Stimulated activated CD4-positive, alpha-beta T cell treated with anti-CD3 and anti-CD28 coated beads, TNF-alpha, amount 100 ng/mL, for 1 hour (primary cell): Measurements from ENCODE around the gene GYG1.
"Not testable (repeated sequence)": the region's sequence is repeated elsewhere in the genome, so short reads cannot be mapped to it uniquely, and the experiment has no call there.

Experiments used
- DNase-seq, 3 donors: peaks; one replicate each; pipeline ENCODE4 v3.0.0-alpha.2; 2020; ENCODE audit warnings: low read depth in 3 of 3, low spot score in 1 of 3

Gene GYG1

DNA sequence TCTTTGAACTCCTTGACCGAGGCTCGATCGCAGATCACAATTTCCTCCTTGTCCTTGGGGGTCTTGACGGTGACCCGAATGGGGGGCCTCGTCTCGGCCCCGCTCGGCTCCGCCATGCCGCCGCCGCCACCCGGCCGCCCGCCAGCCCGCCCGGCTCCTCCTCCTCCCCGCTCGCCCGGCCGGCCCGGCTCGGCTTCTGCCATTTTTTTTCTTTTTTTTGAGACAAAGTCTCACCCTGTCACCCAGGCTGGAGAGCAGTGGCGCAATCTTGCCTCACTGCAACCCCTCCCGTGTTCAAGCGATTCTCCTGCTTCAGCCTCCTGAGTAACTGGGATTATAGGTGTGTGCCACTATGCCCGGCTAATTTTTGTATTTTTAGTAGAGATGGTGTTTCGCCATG lies 3.8 kb upstream of the GYG1 start:
- DNase-seq = not testable (repeated sequence)

DNA sequence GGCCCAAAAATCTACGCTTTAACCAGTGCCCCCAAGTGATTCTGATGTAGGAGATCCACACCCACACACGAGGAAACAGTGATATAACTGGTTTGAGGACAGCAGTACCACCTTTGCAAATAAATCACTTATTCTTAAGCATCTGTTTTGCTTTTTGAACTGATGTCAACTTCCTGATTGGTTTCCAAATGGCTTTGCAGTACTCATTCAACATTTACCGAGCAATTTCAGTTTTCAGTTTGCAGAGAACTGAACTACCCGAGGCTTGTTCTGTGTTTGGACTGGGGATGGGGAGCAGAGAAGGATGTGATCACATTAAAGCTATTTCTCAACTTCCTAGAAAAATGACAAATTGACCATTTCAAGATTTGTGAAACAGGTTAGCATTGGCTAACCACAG lies 1.1 kb upstream of the GYG1 start:
- no peak for DNase-seq

DNA sequence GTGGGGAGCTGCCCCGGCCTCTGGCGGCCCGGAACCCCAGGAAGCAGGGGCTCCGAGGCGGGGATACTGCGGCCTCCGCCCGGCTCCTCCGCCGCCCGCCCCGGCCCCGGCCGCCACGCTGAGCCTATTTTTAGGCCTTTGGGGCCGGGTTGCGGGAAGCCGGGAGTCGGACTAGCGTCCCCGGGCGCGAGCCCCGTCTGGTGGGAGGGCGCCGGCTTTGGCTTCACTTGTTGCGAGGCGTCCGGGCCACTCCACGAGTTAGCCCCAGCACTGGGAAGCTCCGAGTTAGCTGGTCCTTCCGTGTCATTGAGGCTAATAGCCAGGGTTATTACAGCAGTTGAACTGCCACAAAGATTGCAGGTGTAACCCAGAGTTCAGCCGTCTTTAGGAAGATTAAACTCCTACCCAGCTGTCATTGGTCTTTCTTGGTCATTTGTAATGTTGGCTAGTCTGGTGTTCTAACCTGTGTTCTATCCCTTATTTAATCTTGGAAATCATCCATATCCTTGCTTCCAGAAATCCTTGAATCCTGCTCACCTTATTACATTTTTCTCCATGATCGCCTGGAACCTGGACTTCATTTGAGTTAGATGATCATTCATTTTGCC lies 791 bp downstream of the GYG1 start:
- DNase-seq = peak in 1 of 3 donors; percentile 28

DNA sequence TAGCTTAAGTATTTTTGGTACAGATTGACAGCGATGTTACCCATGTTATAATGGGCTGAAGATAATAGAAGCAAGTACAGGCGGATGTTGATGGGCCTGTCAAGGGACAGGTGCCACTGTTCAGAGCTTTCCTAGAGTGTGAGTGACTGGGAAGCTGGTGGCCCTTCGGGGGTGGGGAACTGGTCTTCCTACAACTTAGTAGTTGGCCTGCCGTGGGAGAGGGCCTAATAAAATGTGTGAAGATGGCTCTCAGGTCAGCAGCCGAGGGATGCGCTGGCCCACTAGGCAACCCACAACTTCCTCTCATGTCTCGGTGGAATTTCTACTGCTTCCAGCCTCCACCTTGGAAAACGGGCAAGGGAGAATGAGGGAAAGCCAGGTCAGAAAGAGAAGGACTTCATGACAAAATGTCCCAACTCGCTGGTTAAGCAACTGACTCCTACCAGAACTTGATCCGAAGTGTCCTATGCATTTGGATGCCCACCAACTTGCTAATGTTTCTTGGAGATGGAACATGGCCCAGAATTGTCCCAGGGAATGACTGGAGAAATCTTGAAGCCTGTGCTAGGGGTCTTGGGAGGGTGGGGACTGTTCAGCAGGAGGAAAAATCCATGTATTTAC lies 1.4 kb downstream of the GYG1 start:
- DNase-seq = no peak

DNA sequence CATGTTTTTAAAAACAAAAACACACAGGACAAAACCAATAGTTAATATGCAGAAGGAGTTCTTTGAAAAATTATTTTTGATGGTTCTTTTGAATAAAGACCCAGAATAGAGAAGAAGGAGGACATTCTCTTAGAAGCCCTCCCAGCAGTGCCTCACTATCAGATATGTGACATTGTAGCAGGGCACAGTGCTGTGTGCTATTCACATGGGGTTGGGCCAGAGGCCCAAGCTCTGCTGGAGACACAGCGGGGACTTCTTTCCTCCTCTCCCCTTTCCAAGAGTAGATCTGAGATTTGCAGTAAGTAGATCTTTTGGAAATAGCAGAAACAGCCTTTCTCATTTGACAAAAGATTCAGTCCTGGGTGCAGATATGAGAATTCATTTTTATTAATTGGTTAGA lies 6.3 kb downstream of the GYG1 start:
- DNase-seq = no peak

DNA sequence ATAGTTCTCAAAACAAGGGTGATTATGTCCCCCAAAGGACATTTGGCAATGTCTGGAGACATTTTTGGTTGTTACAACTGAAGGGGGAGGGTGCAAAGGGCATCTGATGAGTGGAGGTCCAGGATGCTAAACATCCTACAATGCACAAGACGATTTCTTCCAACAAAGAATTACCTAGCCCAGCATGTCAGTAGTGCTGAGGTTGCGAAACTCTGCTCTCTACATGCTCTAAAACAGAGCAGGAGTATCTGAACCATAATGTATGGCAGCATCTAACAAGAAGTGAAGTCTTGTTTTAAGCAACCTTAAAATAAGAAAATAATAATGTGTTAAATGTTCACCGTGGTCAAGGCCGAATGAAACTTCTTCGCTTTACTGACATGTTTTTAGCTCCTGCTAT lies 7.0 kb downstream of the GYG1 start:
- no peak for DNase-seq

DNA sequence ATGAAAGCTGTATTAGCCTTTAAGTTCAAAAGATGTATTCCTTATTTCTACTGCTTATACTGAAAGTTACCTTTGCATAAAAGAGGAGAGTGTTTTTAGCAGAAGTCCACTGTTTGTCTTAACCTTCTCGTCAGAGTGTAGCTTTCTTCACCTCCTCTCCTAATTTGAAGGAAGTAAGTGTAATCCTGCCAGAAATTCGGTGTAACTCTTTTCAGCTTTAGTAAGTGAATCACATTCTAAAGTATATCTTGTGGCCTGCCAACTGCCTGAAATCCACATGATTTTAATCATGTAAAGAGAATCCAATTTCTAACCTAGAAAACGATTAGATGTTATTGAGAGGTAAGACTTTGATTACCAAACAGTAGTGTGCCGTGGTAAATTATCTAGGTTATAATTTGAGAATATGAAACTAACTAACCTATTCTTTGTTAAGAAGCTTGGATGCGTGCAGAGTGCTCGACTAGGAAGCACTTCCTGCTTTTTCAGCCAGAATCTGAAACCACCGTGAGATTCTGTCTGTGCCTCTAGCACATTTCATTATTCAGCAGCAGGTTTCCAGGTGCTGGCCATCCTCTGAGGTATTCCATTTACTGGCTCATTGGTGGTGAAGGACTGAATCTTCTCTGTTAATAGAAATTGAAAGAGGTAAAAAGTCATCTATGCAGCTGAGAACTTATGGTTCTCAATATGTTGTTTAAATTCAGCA lies 7.5 kb downstream of the GYG1 start:
- DNase-seq = no peak

DNA sequence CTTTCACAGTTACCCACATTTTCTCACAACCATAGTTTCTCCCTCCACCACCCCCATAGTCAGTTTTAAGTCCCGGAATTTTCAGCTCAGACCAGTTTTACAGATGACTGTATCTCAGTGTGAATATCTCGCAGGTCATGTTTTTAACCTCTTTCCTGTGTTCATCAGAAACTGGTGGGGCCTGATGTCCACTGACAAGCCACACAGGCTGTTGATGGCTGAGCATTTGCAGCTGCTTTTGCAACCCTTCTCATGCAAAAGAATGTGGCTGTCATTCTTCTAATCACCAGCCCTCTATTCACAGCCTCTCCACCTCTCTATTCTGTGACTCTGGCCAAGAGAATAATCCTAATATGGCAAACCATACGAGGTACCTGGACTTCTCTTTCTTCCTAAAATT lies 8.5 kb downstream of the GYG1 start:
- no peak for DNase-seq

DNA sequence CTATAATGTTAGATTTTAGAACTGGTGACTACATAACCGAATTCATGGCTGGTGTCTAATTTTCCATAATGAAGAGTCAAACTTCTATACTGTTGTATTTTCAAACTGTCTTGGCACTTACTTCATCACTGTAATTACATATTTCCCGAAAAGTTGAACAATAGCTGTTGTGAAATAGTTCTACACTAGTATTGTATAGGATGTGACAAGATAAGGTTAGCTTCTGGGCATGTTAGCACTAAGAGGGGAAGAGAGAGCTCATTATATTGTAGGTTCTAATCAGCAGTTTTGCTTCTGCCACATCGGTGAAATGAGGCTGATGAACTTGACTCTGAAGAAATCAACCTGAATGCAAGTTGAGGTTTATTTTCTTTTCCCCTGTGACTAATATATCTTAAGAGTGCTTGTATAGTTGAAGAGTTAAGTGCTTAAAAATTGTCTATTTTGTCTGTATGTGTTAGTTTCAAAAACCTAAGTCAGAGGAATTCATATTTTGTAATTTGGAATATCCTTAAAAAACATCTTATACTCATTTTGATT lies 8.9 kb downstream of the GYG1 start:
- DNase-seq = no peak

DNA sequence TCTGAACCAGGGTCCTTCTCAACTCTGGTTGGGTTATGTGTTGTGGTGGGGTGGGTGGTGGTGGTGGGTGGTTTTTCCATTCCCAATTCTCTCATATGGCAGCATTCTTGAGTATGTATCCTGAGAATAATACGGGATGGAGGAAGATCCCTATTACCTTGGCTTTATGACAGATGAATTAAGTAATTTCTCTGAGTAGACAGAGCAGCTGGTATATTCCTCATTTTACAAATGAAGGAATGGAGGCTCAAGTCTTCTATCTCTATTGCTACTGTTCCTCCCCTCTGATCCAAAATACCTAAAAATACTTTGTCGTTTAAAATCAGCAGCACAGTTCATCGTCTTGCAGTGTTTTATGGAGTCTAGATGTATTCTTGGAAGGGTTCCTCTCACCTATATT lies 10.4 kb downstream of the GYG1 start:
- DNase-seq = no peak

DNA sequence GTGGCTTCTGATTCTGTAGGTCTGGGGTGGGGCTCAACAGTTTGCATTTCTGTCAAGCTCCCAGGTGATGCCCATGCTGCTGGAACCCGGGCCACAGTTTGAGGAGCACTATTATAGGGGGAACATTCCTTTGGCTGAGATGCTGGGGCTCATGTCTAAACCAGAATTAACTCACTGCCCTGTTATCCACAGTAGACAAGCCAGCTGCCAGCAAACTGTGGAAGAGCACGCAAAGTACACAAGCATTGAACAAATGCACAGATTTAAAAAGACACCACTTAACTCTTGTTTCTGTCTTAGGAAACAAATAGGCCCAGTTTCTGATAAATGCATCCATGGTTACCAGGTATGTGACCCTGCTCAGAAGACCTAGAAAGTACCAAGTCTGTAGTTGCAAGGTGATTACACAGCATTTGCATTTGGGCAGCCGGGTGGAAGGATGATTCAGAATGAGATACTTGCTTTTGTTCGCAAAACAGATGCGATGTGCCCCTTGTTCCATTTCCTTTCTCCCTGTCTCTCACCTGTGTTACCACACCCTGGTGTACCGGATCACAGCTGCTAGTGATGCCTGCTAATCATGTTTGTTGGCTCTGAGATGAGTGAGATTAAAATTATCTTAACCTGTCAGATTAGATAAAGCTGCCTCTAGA lies 12.4 kb downstream of the GYG1 start:
- DNase-seq = no peak

DNA sequence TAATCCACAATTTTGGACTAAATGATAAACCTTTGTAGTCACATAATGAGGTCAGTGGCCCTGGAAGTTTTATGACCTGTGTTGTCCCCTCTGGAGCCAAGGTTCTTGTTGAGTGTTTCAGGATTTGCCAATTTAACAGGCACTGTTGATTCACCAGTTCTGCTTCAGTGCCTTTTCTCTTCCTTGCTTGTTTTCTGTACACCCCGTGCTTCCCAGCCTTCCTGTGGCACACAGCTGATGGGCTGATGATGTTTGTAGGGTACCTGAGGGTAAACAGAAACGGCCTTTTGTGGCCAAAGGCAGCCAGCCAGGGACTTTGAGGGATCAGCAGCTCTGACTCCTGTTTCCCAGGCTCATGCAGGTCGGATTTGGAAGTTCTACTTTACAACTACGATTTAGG lies 13.3 kb downstream of the GYG1 start:
- no peak for DNase-seq

DNA sequence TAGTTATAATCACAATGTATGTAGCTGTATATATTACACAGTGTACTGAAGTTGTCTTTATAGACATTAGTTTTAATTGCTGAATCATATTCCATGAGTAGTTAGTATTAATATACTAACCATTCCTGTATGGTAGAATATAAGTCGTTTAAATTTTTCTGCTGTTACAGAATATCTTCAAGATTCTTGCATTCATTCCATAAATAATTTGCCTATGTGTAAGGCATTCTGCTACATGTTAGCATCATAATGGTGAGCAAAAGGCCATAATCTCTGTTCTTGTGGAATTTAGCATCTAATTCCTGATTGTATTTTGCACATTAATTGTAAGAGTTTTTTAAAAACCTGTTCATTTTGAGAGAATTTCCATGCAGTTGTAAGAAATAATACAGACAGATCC lies 14.1 kb downstream of the GYG1 start:
- no peak for DNase-seq

DNA sequence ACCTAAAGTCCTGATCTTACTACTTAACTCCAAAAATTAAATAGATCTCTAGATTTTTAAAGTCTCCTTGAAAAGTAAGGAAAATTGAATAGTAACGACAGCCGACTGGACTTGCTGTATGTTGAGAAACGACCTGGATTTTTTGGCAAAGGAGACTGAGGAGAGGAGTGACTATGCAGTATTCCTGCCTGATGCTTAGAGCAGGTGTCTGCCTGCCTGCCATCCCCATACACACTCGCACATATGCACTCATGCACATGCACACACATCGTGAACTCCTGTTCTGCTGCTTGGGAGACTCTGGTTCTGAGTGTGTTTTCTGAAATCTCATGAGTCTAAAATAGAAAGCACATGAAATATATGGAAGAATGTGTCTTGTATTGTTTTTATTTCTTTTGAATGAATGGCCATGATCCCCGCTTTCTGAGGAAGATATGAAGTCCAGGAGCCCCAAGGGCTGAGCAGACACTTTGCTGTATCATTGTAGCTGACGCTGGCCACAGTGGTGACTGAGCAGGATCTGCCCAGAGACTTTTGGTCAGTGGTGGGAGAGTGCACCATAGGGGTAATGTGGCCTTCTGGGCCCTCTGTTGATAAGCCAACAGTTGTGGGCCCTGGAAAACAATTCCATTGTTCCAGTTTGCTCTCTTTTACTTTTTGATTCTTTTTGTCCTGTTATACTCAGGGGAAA lies 16.4 kb downstream of the GYG1 start:
- DNase-seq = no peak

DNA sequence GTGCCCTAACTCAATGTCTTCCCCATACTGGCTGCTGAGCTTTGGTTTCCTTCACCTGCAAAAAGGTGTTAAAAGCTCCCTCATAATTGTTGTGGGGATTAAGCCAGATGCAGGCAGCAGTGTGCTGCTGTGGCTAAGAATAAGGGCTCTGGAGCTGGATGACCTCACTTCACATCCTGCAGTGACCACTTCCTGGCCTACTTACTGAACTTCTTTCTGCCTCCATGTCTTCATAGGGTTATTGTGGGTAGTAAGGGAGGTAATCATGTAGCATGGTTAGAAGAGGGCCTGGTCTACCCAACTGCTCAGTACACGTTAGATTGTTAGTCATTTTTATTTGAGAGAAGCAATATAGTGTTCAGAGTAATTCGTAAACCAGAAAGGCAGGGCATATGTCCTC lies 18.4 kb downstream of the GYG1 start:
- DNase-seq = no peak

DNA sequence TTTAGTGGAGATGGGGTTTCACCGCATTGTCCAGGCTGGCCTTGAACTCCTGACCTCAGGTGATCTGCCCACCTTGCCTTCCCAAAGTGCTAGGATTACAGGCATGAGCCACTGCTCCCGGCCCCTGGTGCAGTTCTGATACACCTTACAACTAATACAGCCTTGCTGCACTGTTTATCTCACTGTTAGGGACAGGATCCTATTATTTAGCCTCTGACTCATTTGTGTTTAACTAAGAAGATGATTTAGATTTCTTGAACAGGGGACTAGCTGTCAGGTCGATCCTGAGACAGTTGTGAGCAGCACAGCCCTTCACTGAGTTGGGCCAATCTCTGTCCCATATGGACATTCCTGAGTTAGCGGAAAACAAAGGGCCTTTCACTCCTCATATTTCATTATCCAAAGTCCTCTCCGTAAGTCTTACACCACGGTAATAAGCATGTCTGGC lies 19.2 kb downstream of the GYG1 start:
- DNase-seq = no peak

DNA sequence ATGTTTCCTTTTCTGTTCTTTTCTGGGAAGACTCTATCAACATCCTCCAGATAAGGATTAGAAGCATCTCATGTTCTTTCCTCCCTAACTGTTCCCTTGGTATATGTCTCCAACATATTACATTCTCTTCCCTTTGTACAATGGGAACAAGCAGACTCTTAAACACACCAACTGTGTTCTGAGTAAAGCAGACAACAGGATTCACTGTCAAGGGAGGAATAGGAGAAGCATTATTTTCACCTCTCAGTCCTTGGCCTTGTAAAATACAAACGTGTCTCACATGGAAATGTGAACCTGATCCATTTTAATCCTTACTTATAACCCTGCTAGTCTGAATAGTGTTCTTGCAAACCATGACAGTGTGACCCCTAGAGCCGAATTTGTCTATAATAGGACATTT lies 19.6 kb downstream of the GYG1 start:
- DNase-seq = no peak

DNA sequence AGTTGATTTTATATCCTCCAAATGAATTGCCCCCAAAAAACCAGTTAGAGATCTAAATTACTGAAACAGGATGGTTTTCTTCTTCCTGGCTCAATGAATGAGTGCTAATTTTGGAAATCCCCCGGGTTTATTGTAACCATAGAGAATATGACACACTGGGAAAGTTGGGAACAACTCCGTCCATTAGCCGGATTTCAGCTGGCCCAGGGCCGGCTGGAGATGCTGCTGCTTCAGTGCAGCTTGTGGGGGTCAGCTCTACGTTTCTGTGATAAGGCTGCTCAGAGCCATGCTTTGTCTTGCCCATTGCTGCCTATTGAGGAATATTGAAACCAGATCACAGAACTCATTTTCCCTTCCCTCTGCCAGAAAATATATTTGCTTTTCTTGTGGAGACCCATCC lies 20.3 kb downstream of the GYG1 start:
- DNase-seq = no peak

DNA sequence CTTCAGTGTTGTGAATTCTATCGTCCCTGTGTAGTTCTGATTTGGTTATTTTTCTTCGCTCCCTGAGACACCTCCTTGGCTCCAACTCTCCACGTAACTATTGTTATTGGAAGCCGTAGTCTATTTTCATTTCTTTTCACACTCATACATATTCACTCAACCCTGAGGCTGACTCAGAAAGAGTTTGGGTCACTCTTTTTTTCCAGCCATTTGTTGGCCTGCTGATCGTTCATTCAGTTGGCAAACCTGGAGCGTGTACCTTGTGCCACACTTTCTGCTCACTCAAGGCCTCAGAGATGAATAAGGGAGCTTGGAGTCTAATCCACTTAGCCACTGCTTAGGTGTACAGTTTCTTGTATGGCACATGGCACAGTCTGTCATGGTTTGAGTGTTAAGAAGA lies 22.4 kb downstream of the GYG1 start:
- no peak for DNase-seq

DNA sequence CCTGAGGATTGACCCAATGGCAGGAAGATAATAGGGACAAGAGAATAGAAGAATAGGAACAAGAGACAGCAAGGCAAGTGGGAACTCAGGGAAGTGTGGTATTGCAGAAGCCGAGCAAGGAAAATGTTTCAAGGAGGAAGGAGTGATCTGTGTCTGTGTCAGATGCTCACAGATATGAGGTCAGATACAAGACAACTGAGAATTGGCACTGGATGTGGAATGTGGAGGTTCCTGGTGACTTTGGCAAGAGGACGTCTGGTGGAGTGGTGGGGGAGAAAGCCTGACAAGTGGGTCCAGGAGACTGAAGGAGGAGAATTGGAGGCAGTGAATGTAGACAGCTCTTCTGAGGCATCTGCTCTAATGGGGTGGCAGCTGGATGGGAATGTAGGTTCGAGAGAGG lies 24.1 kb downstream of the GYG1 start:
- no peak for DNase-seq

DNA sequence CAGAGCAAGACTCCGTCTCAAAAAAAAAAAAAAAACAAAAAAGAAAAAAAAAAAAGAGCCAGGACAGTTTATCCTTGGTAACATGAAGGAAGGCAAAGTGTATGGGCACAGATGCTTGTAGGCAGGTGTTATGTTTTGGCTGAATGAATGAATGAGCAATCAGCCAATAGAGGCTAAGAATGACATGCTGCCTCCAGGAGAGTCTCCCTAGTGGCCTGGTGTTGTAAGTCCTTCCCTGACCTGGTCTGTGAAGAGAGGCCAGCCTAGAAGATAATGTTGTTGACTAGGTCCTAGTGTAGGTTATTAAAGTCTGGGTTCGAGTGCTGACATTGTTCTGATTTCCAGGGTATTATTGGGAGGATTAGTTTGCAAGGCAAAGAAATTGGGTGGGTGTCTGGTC lies 24.9 kb downstream of the GYG1 start:
- DNase-seq = no peak
